Small intestine (tissue), 7 donors: Measurements from ENCODE around the gene RAPGEF2. TPM values are rescaled to one million over a fixed set of nuclear protein-coding genes. Genes with fewer than 3 reads are reported as not detected.

Experiments used
- DNase-seq, 2 donors: peaks; one replicate each; pipeline versions ENCODE4 v3.0.0 to v3.0.0-alpha.2; 2013
- FAIRE-seq: peaks from 2 replicates; lab custom pipeline; 2012; peaks lifted over from hg19 to GRCh38; lab: Jason Lieb, UNC
- H3K27ac ChIP-seq, 3 donors: one replicate each; pipeline ENCODE4 v1.5.1; 2013; ENCODE audit warnings: low read length in 2 of 3, mild to moderate bottlenecking in 2 of 3, control low read depth in 1 of 3, inconsistent platforms in 1 of 3, low read depth in 1 of 3, moderate library complexity in 1 of 3
- H3K27me3 ChIP-seq, 3 donors: one replicate each; pipeline ENCODE4 v1.6.1; 2013; ENCODE audit warnings: low read length in 3 of 3, inconsistent platforms in 1 of 3; ENCODE audit not compliant: control insufficient read depth in 3 of 3, insufficient read depth in 3 of 3
- H3K36me3 ChIP-seq, 3 donors: one replicate each; pipeline ENCODE4 v1.6.1; 2013; ENCODE audit warnings: low read length in 3 of 3, inconsistent platforms in 1 of 3, low read depth in 1 of 3, mild to moderate bottlenecking in 1 of 3, moderate library complexity in 1 of 3; ENCODE audit not compliant: control insufficient read depth in 3 of 3, insufficient read depth in 2 of 3
- H3K4me1 ChIP-seq, 3 donors: one replicate each; pipeline ENCODE4 v1.6.1; 2013; ENCODE audit warnings: low read length in 2 of 3, inconsistent platforms in 1 of 3, low read depth in 1 of 3, mild to moderate bottlenecking in 1 of 3, moderate library complexity in 1 of 3; ENCODE audit not compliant: control insufficient read depth in 3 of 3, insufficient read depth in 2 of 3
- H3K4me3 ChIP-seq, 3 donors: one replicate each; pipeline ENCODE4 v1.5.1; 2013; ENCODE audit warnings: low read length in 3 of 3, control low read depth in 1 of 3, inconsistent platforms in 1 of 3, low read depth in 1 of 3, mild to moderate bottlenecking in 1 of 3, moderate library complexity in 1 of 3
- H3K9me3 ChIP-seq, 2 donors: one replicate each; pipeline ENCODE4 v1.6.1; 2013; ENCODE audit warnings: low read depth in 1 of 2, low read length in 1 of 2; ENCODE audit not compliant: control insufficient read depth in 2 of 2, insufficient read depth in 1 of 2
- WGBS, 3 donors: extraction: QIAGEN DNeasy Blood & Tissue Kit; methylation state at CpG; one replicate each; pipeline ENCODE4 v1.1.7; 2013; 5-methylcytosine and 5-hydroxymethylcytosine counted together
- polyA plus RNA-seq, 4 donors: library from polyadenylated mRNA; stranded (reverse) in 3 of 4; unstranded in 1 of 4; fragments of 200-250 nt in 3 of 4; fragments of 120-200 nt in 1 of 4; gene quantifications; one replicate each; pipeline versions ENCODE4 v1.2.1 to v1.2.3, GENCODE V29; 2013
- donor health status: healthy with polysubstance abuse.
- donor health status: control.
- donor health status: control.
- donor health status: Bipolar disorder and iron deficiency.
- donor health status: healthy.

The RAPGEF2 gene
- polyA plus RNA-seq, 4 donors: 7.6 to 49.5 (median 11.8) TPM

DNA sequence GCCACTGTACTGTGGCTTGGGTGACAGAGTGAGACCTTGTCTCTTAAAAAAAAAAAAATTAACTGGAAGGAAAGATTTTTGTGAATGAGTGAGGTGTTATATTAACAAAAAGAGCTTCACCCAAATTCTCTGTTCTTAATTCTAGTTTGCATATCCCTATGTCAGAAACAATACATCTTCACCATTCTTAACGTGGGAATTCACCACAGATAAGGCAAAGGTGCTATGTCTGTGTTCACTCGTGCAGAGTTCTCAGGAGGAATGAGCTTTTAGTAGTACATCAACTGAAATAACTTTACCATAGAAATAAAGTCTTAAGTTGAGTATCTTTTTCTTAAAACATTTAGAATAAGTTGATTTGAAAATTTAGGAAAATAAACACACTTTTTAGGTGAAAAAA, 135.1 kb downstream of the RAPGEF2 start:
- Histone ChIP-seq H3K4me1 (no peaks in the 10 kb centered on the region), H3K27me3 (no peaks in the 10 kb centered on the region), H3K9me3 (no peaks in the 10 kb centered on the region), H3K27ac (no peak overlapping the region), H3K4me3 (no peak overlapping the region), H3K36me3 (no peaks in the 10 kb centered on the region)
- DNase-seq (no peak), FAIRE-seq (no peak)
- 63 to 69% (median 65%) methylated on average over 2 of the region's 2 CpGs for WGBS, 3 donors

DNA sequence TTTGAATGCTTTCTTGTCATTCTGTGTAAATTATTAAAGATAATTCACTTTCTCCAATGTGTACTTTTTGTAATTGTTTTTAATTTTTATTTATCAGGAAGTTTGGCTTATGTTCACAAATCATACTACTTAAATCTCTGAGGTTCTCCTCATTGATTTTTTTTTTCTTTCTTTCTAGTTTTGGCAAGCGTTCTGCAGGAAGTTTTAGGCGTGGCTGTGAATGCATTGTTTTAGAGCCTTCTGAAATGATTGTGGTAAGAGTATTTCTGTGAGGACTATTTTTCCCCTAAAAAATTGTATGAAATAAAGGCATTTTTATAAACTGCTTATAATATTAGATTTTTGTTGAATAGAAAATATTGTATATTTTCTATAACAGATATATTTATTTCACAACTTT, 135.8 kb downstream of the RAPGEF2 start:
- H3K27me3 ChIP-seq: no peaks in the 10 kb centered on the region

DNA sequence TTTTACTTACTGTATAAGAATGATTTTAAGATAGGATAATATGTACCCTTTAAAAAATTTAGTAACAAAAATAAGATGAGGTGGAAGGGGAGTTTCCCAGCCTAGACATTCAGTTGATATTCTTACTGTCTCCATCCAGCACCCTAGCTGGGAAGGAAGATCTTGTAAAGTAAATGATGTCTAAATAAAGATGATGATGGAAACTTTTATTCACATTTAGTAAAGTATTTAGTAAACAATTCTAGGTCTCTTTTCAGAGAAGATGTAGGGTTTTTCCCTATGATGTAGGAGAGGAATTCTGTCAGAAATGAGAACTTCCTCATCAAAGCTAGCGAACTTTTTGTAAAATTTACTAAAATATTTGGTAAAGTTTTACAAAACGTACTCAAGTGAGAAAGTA, 136.8 kb downstream of the RAPGEF2 start:
- Histone ChIP-seq H3K36me3 (no peaks in the 10 kb centered on the region), H3K27me3 (no peaks in the 10 kb centered on the region), H3K27ac (no peak overlapping the region), H3K9me3 (no peaks in the 10 kb centered on the region), H3K4me1 (no peaks in the 10 kb centered on the region), H3K4me3 (no peak overlapping the region)
- 79 to 83% (median 80%) methylated on average over 2 of the region's 2 CpGs for WGBS, 3 donors
- DNase-seq (no peak), FAIRE-seq (no peak)

More for the DNA sequence above, 135.8 kb downstream of the RAPGEF2 start:
- Histone ChIP-seq H3K9me3 (no peaks in the 10 kb centered on the region), H3K4me3 (no peak overlapping the region), H3K36me3 (no peaks in the 10 kb centered on the region), H3K27ac (no peak overlapping the region), H3K4me1 (no peaks in the 10 kb centered on the region)
- DNase-seq (no peak), FAIRE-seq (peak; percentile 86)
- 23 to 29% (median 25%) methylated on average over 2 of the region's 2 CpGs for WGBS, 3 donors

DNA sequence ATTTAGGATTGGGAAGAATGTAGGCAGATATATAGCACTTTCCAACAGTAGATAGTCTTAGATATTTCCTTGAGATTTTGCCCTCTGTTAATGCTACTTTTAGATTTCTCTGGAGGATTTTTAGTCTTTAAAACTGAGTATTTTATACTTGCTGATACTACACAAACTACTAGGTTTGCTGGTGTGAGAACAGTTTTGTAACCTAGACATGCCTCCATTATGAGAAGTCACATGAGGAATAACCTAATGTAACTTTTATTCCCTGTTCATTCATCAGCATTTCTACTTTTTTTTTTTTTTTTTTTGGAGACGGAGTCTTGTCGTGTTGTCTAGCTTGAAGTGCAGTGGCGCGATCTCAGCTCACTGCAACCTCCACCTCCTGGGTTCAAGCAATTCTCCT, 137.2 kb downstream of the RAPGEF2 start:
- no peak for FAIRE-seq
- 88 to 98% (median 91%) methylated on average over 4 of the region's 4 CpGs for WGBS, 3 donors
- Histone ChIP-seq H3K4me3 (no peak overlapping the region), H3K4me1 (no peaks in the 10 kb centered on the region), H3K27me3 (no peaks in the 10 kb centered on the region), H3K27ac (no peak overlapping the region), H3K9me3 (no peaks in the 10 kb centered on the region), H3K36me3 (no peaks in the 10 kb centered on the region)
- no peak for DNase-seq

DNA sequence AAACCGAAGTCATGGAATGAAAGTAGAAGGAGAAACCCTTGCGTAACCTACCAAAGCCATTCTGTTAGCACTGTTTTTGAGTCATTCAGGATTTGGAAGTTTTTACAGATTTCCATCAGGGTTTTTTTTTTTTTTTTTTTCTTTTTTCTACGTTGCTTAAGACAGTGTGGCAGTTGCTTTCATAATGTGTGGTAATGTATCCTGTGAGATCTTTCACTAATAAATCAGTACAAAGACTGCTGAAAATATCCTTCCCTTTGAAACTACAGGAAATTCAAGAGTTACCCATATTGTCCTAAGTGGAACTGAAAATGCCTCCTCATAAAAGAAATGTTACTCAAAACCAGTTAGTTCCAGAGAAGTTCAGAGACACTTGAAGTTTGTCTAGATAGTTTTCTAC, 137.8 kb downstream of the RAPGEF2 start:
- H3K27ac ChIP-seq: no peak overlapping the region
- 68 to 95% (median 82%) methylated on average over 3 of the region's 3 CpGs for WGBS, 3 donors
- no peak overlapping the region for H3K4me3 ChIP-seq
- H3K9me3 ChIP-seq: no peaks in the 10 kb centered on the region
- no peaks in the 10 kb centered on the region for H3K36me3 ChIP-seq
- no peaks in the 10 kb centered on the region for H3K4me1 ChIP-seq
- FAIRE-seq (no peak), DNase-seq (no peak)
- no peaks in the 10 kb centered on the region for H3K27me3 ChIP-seq

DNA sequence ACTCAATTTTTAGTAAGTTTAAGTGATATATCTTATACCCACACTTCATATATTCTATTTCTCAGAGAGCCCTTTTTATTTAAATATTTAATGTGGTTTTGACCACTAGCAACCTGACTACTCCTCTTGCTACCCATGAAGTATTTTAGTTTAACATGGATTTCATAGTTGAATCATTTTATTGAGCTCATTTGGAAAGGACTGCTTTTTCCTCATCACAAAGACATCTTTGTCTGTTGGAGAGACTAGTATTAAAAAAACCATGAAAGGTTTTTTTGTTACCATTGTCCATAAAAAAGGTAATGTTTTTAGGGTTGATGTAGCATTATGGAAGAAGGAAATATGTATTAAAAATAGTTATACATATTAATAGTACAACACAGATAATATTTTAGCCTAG, 139.5 kb downstream of the RAPGEF2 start:
- no peak for FAIRE-seq
- DNase-seq: no peak
- Histone ChIP-seq H3K27me3 (no peaks in the 10 kb centered on the region), H3K36me3 (no peaks in the 10 kb centered on the region), H3K9me3 (no peaks in the 10 kb centered on the region), H3K27ac (no peak overlapping the region), H3K4me3 (no peak overlapping the region), H3K4me1 (no peaks in the 10 kb centered on the region)

DNA sequence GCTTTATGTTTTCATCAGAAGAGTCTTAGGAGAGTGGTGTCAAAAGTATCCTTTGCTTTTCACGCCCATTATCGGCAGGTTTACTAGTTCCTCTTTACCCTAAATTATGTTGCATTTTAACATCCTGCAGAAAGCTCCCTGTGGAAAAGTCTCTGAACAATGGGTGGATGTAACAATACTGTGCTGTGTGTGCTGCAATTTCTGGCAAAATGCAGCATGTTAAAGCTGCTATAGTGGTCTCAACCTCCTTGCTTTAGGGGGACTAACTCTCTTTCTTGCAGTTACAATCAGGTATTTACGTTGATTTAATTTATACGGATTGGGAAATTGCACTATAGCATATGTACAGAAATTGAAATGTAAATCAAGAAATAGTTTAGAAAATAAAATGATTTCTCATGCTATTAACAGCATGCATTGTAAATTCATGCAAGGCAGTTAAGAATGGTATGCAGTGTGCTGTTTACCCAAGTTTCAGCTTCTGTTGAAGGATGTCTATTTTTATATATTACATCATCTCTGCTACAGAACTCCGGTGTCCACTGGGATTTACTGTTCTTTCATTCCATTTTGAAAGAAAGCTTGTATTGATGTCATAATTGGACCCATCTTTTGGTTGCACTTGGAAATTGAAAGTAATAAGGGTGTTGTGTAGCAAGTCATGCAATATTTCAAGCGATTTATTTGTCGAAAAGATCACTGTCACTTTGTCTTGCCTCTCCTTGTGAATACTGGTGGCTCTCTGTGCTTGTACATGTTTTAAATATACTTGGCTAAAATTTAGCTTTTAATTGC, 145.7 kb downstream of the RAPGEF2 start:
- Histone ChIP-seq H3K4me3 (no peak overlapping the region), H3K27me3 (no peaks in the 10 kb centered on the region), H3K27ac (peak overlapping the region in 1 of 3 donors; percentile 52), H3K36me3 (peaks cover 0 to 17% (median 0%) of the 10 kb centered on the region in 3 donors), H3K4me1 (no peaks in the 10 kb centered on the region), H3K9me3 (peaks cover 0 to 12% of the 10 kb centered on the region in 2 donors)
- WGBS, 3 donors: 64 to 87% (median 85%) methylated on average over 7 of the region's 7 CpGs
- DNase-seq (no peak), FAIRE-seq (no peak)

DNA sequence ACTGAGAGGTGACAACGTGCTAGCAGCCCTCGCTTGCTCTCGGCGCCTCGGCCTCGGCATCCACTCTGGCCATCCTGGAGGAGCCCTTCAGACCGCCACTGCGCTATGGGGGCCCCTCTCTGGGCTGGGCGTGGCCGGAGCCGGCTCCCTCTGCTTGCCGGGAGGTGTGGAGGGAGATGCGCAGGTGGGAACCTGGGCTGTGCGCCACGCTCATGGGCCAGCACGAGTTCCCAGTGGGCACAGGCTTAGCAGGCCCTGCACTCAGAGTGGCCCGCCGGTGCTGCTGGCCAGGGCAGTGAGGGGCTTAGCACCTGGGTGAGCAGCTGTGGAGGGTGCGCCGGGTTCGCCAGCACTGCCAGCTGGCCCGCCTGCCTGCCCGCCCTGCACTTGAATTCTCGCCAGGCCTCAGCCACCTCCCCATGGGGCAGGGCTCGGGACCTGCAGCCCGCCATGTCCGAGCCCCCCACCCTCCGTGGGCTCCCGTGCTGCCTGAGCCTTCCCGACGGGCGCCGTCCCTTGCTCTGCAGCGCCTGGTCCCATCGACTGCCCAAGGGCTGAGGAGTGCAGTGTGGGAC, 148.0 kb downstream of the RAPGEF2 start:
- no peak for DNase-seq
- Histone ChIP-seq H3K4me3 (no peak overlapping the region), H3K4me1 (no peaks in the 10 kb centered on the region), H3K27me3 (no peaks in the 10 kb centered on the region), H3K36me3 (peaks cover 0 to 20% (median 0%) of the 10 kb centered on the region in 3 donors), H3K27ac (no peak overlapping the region), H3K9me3 (peaks cover 0 to 12% of the 10 kb centered on the region in 2 donors)
- no peak for FAIRE-seq
- WGBS, 3 donors: 96 to 98% (median 98%) methylated on average over 32 to 35 of the region's 35 CpGs
